Measurements from ENCODE around the gene ZNF441.
"Not testable (repeated sequence)": the region's sequence is repeated elsewhere in the genome, so short reads cannot be mapped to it uniquely, and the experiment has no call there.

DNA sequence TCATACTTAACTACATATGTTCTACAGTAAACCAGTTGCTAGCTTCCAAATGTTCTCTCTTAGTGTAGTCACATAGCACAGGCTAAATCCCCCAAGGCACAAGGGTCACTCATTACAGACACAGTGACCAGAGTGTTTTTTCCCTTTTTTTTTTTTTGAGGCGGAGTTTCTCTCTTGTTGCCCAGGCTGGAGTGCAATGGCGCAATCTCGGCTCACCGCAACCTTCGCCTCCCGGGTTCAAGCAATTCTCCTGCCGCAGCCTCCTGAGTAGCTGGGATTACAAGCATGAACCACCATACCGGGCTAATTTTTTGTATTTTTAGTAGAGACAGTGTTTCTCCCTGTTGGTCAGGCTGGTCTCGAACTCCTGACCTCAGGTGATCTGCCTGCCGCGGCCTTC, 9.9 kb downstream of the ZNF441 start:
- TF ChIP-seq, protein P1, sequence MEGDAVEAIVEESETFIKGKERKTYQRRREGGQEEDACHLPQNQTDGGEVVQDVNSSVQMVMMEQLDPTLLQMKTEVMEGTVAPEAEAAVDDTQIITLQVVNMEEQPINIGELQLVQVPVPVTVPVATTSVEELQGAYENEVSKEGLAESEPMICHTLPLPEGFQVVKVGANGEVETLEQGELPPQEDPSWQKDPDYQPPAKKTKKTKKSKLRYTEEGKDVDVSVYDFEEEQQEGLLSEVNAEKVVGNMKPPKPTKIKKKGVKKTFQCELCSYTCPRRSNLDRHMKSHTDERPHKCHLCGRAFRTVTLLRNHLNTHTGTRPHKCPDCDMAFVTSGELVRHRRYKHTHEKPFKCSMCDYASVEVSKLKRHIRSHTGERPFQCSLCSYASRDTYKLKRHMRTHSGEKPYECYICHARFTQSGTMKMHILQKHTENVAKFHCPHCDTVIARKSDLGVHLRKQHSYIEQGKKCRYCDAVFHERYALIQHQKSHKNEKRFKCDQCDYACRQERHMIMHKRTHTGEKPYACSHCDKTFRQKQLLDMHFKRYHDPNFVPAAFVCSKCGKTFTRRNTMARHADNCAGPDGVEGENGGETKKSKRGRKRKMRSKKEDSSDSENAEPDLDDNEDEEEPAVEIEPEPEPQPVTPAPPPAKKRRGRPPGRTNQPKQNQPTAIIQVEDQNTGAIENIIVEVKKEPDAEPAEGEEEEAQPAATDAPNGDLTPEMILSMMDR (IDR thresholded peaks at IDR 0.05): not testable (repeated sequence)
- not testable (repeated sequence) for TF ChIP-seq POLR2AphosphoS5, EP300 (IDR thresholded peaks at IDR 0.05)

Measured in sigmoid colon (tissue), 4 donors.